GM23248 (cell line): Measurements from ENCODE around the gene RPS10. TPM values are rescaled to one million over a fixed set of nuclear protein-coding genes. Genes with fewer than 3 reads are reported as not detected.

Experiments
- DNase-seq: peaks from one replicate; pipeline ENCODE4 v3.0.0-alpha.2; 2015
- H2AFZ ChIP-seq: fragments of 200-600 bp; sonication (generic); 2 replicates; pipeline ENCODE4 v1.6.1; 2016; ENCODE audit warnings: antibody characterized with exemption
- H3F3A ChIP-seq: fragments of 200-600 bp; sonication (generic); 2 replicates; pipeline ENCODE4 v1.6.1; 2016; ENCODE audit warnings: mild to moderate bottlenecking, antibody characterized with exemption, mixed run types; ENCODE audit not compliant: insufficient read depth
- H3K27ac ChIP-seq: fragments of 200-600 bp; sonication (generic); 2 replicates; pipeline ENCODE4 v1.5.1; 2016; ENCODE audit warnings: mild to moderate bottlenecking
- H3K27me3 ChIP-seq: fragments of 200-600 bp; sonication (generic); replicated peaks from 2 replicates; pipeline ENCODE4 v1.6.1; 2016; ENCODE audit warnings: mild to moderate bottlenecking; ENCODE audit not compliant: insufficient read depth
- H3K36me3 ChIP-seq: fragments of 200-600 bp; sonication (generic); 2 replicates; pipeline ENCODE4 v1.6.1; 2016; ENCODE audit warnings: low read depth, mild to moderate bottlenecking
- H3K4me1 ChIP-seq: fragments of 200-600 bp; sonication (generic); 2 replicates; pipeline ENCODE4 v1.6.1; 2016; ENCODE audit warnings: mild to moderate bottlenecking; ENCODE audit not compliant: insufficient read depth
- H3K4me2 ChIP-seq: fragments of 200-600 bp; sonication (generic); one replicate; pipeline ENCODE4 v1.6.1; 2016; ENCODE audit warnings: mild to moderate bottlenecking; ENCODE audit not compliant: unreplicated experiment
- H3K4me3 ChIP-seq: fragments of 200-600 bp; sonication (generic); 2 replicates; pipeline ENCODE4 v1.5.1; 2016; ENCODE audit warnings: mild to moderate bottlenecking
- H3K79me2 ChIP-seq: fragments of 200-600 bp; sonication (generic); 2 replicates; pipeline ENCODE4 v1.6.1; 2016; ENCODE audit warnings: mild to moderate bottlenecking; ENCODE audit not compliant: insufficient read depth
- H3K9ac ChIP-seq: fragments of 200-600 bp; sonication (generic); 2 replicates; pipeline ENCODE4 v1.6.1; 2016; ENCODE audit warnings: mild to moderate bottlenecking
- H3K9me2 ChIP-seq: fragments of 200-600 bp; sonication (generic); 2 replicates; pipeline ENCODE4 v1.6.1; 2016; ENCODE audit warnings: mixed run types, mild to moderate bottlenecking, moderate library complexity; ENCODE audit not compliant: insufficient read depth
- H3K9me3 ChIP-seq: fragments of 200-600 bp; sonication (generic); one replicate; pipeline ENCODE4 v1.6.1; 2017; ENCODE audit warnings: low read depth
- H4K20me1 ChIP-seq: fragments of 200-600 bp; sonication (generic); 2 replicates; pipeline ENCODE4 v1.6.0; 2016; ENCODE audit not compliant: insufficient read depth
- EZH2 ChIP-seq: fragments of 200-600 bp; sonication (generic); IDR thresholded peaks from 2 replicates; pipeline ENCODE4 v1.6.1; 2018; ENCODE audit warnings: antibody characterized with exemption, mild to moderate bottlenecking; ENCODE audit not compliant: insufficient read depth, poor library complexity, severe bottlenecking
- EZH2phosphoT487 ChIP-seq: fragments of 200-600 bp; sonication (generic); IDR thresholded peaks from 2 replicates; pipeline ENCODE4 v1.6.1; 2018; ENCODE audit warnings: antibody characterized with exemption, moderate library complexity, mild to moderate bottlenecking, low read depth; ENCODE audit not compliant: insufficient read depth
- WGBS, 2 experiments: methylation state at CpG; one replicate each; pipeline ENCODE4 v1.1.6; 2015 to 2017; ENCODE audit warnings: low lambda C conversion rate in 2 of 2, low coverage in 1 of 2; ENCODE audit errors: missing lambda C conversion rate in 2 of 2; 5-methylcytosine and 5-hydroxymethylcytosine counted together
- in situ Hi-C: fragments of 300-500 bp; cut with MboI; formaldehyde crosslinking; loops from 2 replicates; pipeline ENCODE4 v1.15.0; 2020
- polyA plus RNA-seq: library from polyadenylated mRNA; unstranded; fragments of >200 nt; fragmentation: Nextera tagmentation; extraction: Ambion mirVana; gene quantifications from 2 replicates; pipeline ENCODE4 v1.2.1, GENCODE V29; 2016
- total RNA-seq: library from RNA; depleted of rRNA; stranded (reverse); fragments of >200 nt; shearing (Covaris generic); gene quantifications from 2 replicates; pipeline ENCODE4 v1.2.3, GENCODE V29; 2014

The RPS10 gene
- total and polyA plus RNA-seq, 2 experiments from 2014 or later = 596 to 2,539 TPM

DNA sequence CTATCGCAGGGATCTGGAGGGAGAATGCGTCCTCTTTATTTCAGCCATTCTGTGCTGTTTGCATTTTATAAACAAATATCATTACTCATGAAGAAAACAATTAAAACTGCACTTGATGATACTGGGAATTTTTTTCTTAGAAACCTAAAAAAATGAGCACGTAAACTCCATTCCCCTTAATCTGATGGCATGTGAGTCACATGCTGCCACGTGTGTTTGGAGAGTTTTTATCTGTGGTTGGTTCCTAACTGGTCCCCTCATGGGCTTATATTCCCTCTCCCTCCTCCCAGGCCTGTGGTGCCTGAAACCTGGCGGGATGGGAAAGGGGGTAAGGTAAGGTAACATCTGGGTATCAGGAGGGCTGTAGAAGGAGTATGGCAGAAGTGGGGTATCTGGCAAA is 46.6 kb upstream of the RPS10 start:
- no peak overlapping the region for H3K4me2 ChIP-seq
- 65 to 70% methylated on average over 5 of the region's 5 CpGs for WGBS, 2 experiments
- H3F3A ChIP-seq = no peaks in the 10 kb centered on the region

GRCh38 chr6:34469499-34469898 is 43.6 kb upstream of the RPS10 start:
- WGBS, 2 experiments = 84 to 87% methylated on average over 3 of the region's 3 CpGs
- Histone ChIP-seq H2AFZ (no peak overlapping the region), H3K9ac (no peak overlapping the region), H3K9me2 (no peaks in the 10 kb centered on the region), H3K79me2 (no peaks in the 10 kb centered on the region), H3K27ac (no peak overlapping the region), H3K4me1 (no peaks in the 10 kb centered on the region), H3K9me3 (no peaks in the 10 kb centered on the region), H3K4me3 (no peak overlapping the region), H3K4me2 (no peak overlapping the region), H3K27me3 (peaks cover 19% of the 10 kb centered on the region), H3F3A (no peaks in the 10 kb centered on the region), H4K20me1 (no peaks in the 10 kb centered on the region), H3K36me3 (no peaks in the 10 kb centered on the region)
- in situ Hi-C loops = no loop called here
- TF ChIP-seq EZH2 = no peak
- no peak for DNase-seq

More for the DNA sequence above, 46.6 kb upstream of the RPS10 start:
- H3K4me3 ChIP-seq = no peak overlapping the region
- H3K9me2 ChIP-seq = no peaks in the 10 kb centered on the region
- no peak overlapping the region for H3K9ac ChIP-seq
- no peak overlapping the region for H2AFZ ChIP-seq
- in situ Hi-C loops = no loop called here
- no peaks in the 10 kb centered on the region for H4K20me1 ChIP-seq
- no peaks in the 10 kb centered on the region for H3K79me2 ChIP-seq
- DNase-seq = no peak
- H3K36me3 ChIP-seq = no peaks in the 10 kb centered on the region
- 0 out of 2 replicates have a peak, but pooled peaks cover 4% of the 10 kb centered on the region for H3K27me3 ChIP-seq
- TF ChIP-seq EZH2 (no peak), EZH2phosphoT487 (no peak)
- no peaks in the 10 kb centered on the region for H3K4me1 ChIP-seq
- H3K9me3 ChIP-seq = no peaks in the 10 kb centered on the region
- H3K27ac ChIP-seq = no peak overlapping the region

- in situ Hi-C loops = no loop called here
- no peak for DNase-seq
Observed at GRCh38 chr6:34468378-34468892, 42.6 kb upstream of the RPS10 start.

DNA sequence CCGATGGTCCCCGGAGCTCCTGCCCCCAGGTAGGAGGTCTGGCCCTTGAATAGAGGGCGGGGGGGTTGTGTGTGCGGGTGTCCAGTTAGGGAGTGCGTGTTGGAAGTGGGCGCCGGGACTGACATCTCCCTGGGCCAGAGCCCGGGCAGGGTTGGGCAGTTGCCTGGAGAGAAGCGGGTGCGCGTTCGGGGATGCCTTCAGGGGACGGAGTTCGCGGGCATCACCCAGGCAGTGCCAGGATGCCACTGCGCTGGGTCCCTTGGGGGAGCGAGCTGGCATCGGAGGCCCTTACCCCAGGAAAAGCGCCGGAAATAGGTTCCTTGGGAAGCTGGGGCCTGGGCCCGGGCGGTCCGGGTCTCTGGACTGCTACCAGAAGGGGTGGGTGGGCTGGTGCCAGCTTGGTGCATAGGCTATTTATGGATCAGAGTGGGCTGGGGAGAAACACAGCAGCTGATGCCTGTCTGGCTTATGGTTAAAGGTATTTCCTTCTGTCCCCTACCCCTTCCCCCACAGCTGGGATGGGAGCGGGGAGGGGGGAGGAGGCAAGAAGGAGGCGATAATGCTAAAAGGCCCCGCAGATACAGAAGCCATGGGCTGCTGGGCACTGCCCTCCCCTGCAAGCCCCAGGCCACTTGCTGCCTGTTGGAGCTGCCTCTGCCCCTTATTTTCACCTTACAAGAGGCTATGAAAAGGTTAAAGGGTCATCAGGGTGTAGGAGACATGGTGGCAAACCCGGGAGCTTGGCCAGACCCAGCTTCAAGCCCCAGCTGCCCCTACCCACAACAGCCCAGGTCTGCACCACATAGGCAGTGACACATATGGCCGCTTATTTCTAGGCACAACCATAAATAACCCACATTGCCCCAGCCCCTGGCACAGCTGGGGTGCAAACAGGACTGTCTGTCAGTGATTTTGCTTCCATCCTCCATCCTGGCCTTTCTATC is 40.6 kb upstream of the RPS10 start:
- H3F3A ChIP-seq = no peaks in the 10 kb centered on the region
- 16 to 19% methylated on average over 26 to 28 of the region's 28 CpGs for WGBS, 2 experiments
- H3K4me1 ChIP-seq = no peaks in the 10 kb centered on the region
- H3K4me2 ChIP-seq = peak overlapping the region; percentile 51
- H3K27me3 ChIP-seq = peaks cover 16% of the 10 kb centered on the region
- TF ChIP-seq EZH2phosphoT487 = no peak
- TF ChIP-seq EZH2 = peak; percentile 56
- H2AFZ ChIP-seq = peak overlapping the region; percentile 69
- no peak overlapping the region for H3K27ac ChIP-seq
- H3K36me3 ChIP-seq = no peaks in the 10 kb centered on the region
- in situ Hi-C loops = no loop called here
- no peak for DNase-seq
- no peaks in the 10 kb centered on the region for H3K9me2 ChIP-seq
- peak overlapping the region; percentile 61 for H3K4me3 ChIP-seq
- no peaks in the 10 kb centered on the region for H4K20me1 ChIP-seq
- H3K9ac ChIP-seq = no peak overlapping the region
- no peaks in the 10 kb centered on the region for H3K9me3 ChIP-seq
- no peaks in the 10 kb centered on the region for H3K79me2 ChIP-seq

More at GRCh38 chr6:34468378-34468892, 42.6 kb upstream of the RPS10 start:
- no peak overlapping the region for H3K4me2 ChIP-seq
- no peak overlapping the region for H3K9ac ChIP-seq
- H3K9me2 ChIP-seq = no peaks in the 10 kb centered on the region
- H3K27me3 ChIP-seq = peaks cover 16% of the 10 kb centered on the region
- H3K36me3 ChIP-seq = no peaks in the 10 kb centered on the region
- WGBS, 2 experiments = 91 to 97% methylated on average over 2 to 4 of the region's 4 CpGs
- H3K79me2 ChIP-seq = no peaks in the 10 kb centered on the region
- no peaks in the 10 kb centered on the region for H4K20me1 ChIP-seq
- H3K4me3 ChIP-seq = no peak overlapping the region
- H3K27ac ChIP-seq = no peak overlapping the region
- TF ChIP-seq EZH2phosphoT487 = no peak
- H3F3A ChIP-seq = no peaks in the 10 kb centered on the region
- H2AFZ ChIP-seq = no peak overlapping the region
- H3K9me3 ChIP-seq = no peaks in the 10 kb centered on the region
- H3K4me1 ChIP-seq = no peaks in the 10 kb centered on the region
